ENCODE measurements around the gene CAPZA1.
"Not testable (repeated sequence)": the region's sequence is repeated elsewhere in the genome, so short reads cannot be mapped to it uniquely, and the experiment has no call there.

CAPZA1 gene

DNA sequence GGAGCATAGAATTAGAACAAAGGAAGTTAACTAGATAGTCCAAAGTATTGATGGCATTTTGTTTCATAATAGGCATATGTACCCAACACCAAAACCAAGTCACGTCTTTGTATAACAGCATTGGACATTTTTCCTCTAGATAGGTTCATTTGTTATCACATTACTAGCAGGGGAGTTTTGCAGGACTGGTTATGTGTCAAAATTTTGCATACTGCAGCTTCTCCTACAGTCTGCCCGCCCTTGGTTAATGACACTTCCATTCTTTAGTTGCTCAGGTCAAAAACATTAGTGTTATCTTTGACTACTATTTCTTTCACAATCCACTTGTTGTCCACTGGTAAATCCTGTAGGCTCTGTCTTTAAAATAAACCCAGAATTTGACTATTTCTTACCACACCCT lies 8.9 kb downstream of the CAPZA1 start:
- no peak for DNase-seq

DNA sequence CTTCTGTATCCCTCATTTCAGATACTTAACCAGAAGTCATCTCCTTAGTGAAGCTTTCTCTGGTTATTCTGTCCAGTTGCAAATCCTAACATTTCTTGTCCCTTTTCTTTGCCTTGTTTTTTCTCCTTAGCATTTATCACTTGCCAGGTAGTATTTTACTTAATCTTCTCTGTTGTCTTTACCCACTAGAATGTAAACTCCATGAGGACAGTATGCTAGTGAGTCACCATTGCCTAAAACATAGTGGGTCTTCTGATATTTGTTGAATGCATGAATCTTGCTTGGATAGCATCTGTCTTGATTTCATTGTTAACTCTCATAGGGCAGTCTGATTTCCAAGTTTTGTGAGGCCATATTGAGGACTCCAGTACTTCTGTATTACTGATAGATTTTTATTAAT lies 9.6 kb downstream of the CAPZA1 start:
- no peak for DNase-seq

GRCh38 chr1:112633628-112634027 lies 14.0 kb downstream of the CAPZA1 start:
- no peak for DNase-seq

DNA sequence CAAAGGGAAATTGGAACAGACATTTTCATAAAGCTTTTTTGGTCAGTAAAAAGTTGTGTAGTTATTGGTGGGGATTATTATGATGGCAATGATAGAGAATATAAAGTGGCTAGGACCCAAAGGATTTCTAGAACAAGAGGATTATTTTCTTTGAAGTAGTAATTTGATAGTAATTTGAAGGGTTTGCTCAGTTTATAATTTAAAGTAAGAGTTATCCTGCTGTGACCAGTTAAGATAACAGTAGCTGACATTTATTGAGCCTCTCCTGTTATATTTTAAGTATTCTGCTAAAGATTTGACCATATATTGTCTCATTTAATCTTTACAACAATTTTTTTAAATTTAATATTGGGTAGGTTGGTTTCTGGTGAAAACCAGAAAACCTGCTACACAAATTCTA lies 14.7 kb downstream of the CAPZA1 start:
- no peak for DNase-seq

- DNase-seq, result no peak
Measured at GRCh38 chr1:112636056-112636455, 16.4 kb downstream of the CAPZA1 start.

- DNase-seq, result no peak
Measured at GRCh38 chr1:112636597-112637253, 17.1 kb downstream of the CAPZA1 start.

DNA sequence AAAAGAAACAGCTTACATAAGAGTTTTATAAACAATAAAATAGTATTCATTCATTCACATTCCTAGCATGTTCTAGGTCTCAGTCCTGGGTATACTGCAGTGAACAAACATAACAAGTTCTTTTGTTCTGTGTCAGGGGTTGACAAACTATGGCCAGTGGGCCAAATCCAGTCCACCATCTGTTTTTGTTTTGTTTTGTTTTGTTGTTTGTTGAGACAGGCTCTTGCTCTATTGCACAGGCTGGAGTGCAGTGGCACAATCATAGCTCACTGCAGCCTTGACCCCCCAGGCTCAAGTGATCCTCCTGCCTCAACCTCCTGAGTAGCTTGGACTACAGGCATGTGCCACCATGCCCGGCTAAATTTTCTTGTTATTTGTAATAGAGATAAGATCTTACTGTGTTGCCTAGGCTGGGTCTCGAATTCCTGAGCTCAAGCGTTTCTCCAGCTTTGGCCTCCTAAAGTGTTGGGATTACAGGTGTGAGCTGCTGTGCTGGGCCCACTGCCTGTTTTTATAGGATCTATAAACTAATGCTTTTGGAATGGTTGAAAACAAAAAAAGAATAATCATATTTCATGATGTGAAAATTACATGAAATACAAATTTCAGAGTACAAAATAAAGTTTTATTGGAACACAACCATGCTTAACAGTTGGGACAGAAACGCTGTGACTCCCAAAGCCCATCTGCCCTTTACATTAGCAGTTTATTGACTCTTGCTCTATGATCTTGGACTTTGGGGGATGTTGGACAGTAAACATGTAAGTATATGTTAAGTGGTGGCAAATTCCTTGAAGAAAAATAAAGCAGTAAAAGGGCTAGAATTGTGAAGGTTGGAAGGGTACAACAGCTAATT lies 17.9 kb downstream of the CAPZA1 start:
- DNase-seq, result no peak

- DNase-seq, result no peak
Measured at GRCh38 chr1:112638110-112638428, 18.4 kb downstream of the CAPZA1 start.

DNA sequence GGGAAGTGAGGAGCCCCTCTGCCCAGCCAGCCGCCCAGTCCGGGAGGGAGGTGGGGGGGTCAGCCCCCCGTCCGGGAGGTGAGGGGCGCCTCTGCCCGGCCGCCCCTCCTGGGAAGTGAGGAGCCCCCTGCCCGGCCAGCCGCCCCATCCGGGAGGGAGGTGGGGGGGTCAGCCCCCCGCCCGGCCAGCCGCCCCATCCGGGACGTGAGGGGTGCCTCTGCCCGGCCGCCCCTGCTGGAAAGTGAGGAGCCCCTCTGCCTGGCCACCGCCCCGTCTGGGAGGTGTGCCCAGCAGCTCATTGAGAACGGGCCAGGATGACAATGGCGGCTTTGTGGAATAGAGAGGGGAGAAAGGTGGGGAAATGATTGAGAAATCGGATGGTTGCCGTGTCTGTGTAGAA lies 20.8 kb downstream of the CAPZA1 start:
- DNase-seq, result not testable (repeated sequence)

- no peak for DNase-seq
Measured at GRCh38 chr1:112643080-112643479, 23.4 kb downstream of the CAPZA1 start.

GRCh38 chr1:112646225-112646624 lies 26.6 kb downstream of the CAPZA1 start:
- no peak for DNase-seq

DNA sequence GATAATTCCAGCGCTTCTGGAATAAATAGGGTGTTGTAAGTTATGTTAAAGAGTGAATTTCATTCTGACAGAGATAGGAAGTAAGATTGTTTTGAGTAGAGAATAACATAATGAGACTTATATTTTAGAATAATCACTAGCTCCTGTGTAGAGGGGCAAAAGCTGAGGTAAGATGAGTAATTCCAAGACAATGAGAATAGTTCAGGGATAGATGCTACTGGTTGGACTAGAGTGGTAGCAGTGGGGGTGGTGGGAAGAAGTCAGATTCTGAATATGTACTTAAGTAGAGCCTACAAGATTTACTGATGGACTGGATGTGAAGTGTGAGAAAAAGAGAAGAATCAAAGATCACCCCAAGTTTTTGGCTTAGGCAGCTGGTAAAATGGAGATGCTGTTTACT lies 31.6 kb downstream of the CAPZA1 start:
- no peak for DNase-seq

DNA sequence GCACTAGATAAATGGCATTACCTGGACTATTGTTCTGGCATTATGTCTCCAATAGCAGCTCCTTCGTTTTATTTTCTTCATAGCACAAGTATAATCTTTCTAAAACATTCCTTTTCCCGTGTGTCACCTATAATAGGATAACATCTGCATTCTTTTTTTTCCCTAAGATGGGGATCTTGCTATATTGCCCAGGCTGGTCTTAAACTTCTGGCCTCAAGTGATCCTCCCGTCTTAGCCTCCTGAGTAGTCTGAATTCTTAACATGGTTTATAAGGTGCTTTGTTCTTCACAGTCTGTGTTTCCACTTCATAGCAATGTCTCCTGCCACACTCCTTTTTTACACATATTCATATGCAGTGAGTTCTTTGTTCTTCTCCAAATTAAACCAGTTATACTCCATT lies 46.2 kb downstream of the CAPZA1 start:
- DNase-seq, result no peak

DNA sequence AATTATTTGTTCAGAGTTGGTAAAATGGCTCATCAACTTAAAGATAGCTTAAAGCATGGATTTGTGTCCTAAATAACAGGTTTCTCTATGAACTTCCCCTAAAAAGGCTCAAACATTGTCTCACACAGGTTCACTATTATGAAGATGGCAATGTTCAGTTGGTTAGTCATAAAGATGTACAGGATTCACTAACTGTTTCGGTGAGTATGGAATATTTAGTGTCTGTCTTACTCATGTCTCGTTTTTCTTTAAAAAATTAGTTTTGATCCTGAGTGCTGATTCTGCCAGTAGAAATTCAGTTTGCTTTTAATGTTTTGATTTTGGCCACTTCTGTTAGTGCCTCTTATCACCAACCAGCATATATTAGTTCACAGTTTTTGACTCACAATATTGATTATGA lies 47.3 kb downstream of the CAPZA1 start:
- no peak for DNase-seq

GRCh38 chr1:112672009-112672408 lies 52.4 kb downstream of the CAPZA1 start:
- DNase-seq, result no peak

DNA sequence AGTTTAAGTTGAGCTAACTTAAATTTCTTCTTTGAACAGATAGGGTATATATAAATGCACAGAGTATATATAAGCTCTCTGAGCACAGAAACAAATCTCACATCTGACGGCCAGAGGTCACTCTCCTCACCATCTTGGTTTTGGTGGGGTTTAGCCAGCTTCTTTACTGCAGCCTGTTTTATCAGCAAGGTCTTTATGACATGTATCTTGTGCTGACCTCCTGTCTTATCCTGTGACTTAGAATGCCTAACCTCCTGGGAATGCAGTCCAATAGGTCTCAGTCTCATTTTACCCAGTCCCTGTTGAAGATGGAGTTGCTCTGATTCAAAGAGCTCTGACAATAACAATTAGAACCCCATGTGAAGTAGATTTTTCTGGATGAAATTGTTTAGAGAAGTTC lies 53.2 kb downstream of the CAPZA1 start:
- DNase-seq, result no peak

- DNase-seq, result no peak
Measured at GRCh38 chr1:112673592-112674439, 54.2 kb downstream of the CAPZA1 start.

DNA sequence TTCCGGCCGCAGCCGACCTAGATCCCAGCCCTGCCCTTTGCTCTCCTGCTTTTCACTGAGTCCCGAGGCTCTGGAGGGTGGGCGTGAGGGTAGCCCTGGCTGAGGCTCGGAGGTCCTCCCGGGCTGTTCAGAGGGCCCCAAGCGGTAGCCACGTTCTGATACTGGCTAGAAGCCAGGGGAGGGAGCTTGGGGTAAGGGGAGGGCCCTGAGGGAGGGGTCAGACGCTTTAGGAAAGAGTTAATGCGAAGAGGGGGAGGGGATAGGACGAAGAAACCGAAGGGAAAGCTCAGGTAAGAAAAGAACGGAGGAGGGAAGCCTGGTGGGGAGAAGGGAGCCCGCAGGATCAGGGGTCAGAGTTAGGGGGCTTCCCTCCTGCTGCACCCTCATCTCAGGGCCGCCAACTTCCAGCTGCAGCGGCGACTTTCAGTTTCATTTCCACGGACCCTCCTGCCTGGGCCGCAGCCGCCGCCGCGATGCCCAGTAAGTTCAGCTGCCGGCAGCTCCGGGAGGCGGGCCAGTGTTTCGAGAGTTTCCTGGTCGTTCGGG lies 54.9 kb downstream of the CAPZA1 start, which contains the start of gene MOV10:
Gene MOV10, plus strand, starts transcription at position 220 of the 546 bp plus-strand sequence. Its CDS starts 254 bp downstream, at position 474.
- DNase-seq, result peak; percentile 82

DNA sequence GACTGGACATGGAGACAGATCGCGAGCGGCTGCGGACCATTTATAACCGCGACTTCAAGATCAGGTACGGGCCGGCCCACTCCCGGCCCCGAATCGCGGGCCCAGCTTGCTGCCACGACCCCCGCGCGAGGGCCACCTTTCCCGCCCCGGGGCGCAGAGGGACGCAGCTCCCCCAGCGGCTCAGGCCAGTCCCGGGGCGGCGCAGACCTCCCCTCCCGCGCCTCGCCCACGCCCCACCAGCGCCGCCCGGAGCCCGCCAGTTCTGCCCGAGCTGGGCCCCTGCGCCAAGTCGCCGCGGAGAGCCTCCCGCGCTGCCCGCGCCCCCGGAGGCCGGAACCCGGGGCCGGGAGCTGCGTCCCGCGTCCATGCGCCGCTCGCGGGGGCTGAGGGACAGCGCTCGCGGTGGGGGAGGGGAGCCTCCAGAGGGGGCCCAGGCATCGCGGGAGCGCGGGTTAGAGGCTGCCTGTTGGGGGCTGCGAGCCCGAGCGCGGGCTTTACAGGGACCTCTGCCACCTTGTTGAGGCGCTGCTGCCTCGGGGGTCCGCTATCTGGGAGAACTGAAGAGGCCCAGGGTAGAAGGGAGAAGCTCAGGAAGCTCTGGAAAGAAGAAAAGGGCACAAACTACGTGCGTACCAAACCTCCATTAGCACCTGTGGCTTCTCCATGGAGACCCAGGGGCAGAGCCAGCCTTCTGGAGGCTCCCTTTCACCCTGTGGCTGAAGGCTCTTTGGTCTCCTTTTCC lies 55.5 kb downstream of the CAPZA1 start:
- DNase-seq, result peak; percentile 79

GRCh38 chr1:112675728-112676381 lies 56.2 kb downstream of the CAPZA1 start:
- no peak for DNase-seq

- no peak for DNase-seq
Measured at GRCh38 chr1:112676543-112676942, 56.9 kb downstream of the CAPZA1 start.

- DNase-seq, result no peak
Measured at GRCh38 chr1:112677501-112677900, 57.9 kb downstream of the CAPZA1 start.
